Measurements from ENCODE around the gene MIEF1. TPM values are rescaled to one million over a fixed set of nuclear protein-coding genes. Genes with fewer than 3 reads are reported as not detected.

MIEF1 gene
- total RNA-seq, 4 donors from 2014 or later = 19.2 to 23.6 (median 23.4) TPM

DNA sequence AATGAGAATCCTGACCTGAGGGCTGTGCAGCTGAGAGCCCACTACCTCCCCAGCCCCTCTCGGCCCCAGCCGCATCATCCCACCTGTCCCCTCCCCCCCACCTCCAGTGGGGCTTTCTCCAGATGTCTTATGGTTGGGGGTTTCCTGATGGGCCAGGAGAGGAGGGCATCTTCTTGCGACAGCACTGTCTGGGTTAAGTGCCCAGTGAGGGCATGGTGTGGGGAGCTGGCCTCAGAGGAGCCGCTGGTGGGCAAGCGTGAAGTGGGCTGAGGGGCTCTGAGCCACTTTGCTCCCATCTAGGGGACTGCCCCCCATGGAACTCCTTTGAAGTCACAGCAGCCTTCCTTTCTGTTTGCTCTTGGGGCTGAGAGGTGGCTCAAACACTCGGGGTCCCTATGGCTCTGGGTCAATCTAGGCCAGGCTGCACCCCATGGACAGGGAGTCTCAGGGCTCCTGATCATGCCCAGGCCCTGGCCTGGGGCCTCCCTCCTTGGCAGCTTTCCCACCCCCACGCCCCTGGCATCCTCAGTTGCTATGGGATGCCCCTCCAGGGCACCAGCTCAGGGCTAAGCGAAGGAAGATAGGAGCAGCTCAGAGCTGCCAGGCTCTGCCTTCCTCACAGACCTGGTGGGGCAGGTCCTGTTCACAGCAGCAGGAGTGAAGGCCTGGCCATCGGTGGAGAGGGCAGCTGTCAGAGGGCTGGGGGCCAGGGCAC, 11.0 kb upstream of the MIEF1 start:
- WGBS = 89% methylated on average over 5 of the region's 9 CpGs
- Histone ChIP-seq H3K27me3 (no peaks in the 10 kb centered on the region), H3K4me3 (no peak overlapping the region), H3K27ac (no peak overlapping the region), H3K4me1 (peaks cover 19% of the 10 kb centered on the region), H3K9me3 (no peaks in the 10 kb centered on the region), H3K36me3 (no peaks in the 10 kb centered on the region)
- DNase-seq (ENCODE audit: low spot score in 2 of 2) = no peak
- no peak for TF ChIP-seq POLR2AphosphoS5 (IDR thresholded peaks at IDR 0.05)
- TF ChIP-seq EP300 (IDR thresholded peaks at IDR 0.05) = no peak
- TF ChIP-seq POLR2A (IDR thresholded peaks at IDR 0.05) = no peak
- TF ChIP-seq, protein P1, sequence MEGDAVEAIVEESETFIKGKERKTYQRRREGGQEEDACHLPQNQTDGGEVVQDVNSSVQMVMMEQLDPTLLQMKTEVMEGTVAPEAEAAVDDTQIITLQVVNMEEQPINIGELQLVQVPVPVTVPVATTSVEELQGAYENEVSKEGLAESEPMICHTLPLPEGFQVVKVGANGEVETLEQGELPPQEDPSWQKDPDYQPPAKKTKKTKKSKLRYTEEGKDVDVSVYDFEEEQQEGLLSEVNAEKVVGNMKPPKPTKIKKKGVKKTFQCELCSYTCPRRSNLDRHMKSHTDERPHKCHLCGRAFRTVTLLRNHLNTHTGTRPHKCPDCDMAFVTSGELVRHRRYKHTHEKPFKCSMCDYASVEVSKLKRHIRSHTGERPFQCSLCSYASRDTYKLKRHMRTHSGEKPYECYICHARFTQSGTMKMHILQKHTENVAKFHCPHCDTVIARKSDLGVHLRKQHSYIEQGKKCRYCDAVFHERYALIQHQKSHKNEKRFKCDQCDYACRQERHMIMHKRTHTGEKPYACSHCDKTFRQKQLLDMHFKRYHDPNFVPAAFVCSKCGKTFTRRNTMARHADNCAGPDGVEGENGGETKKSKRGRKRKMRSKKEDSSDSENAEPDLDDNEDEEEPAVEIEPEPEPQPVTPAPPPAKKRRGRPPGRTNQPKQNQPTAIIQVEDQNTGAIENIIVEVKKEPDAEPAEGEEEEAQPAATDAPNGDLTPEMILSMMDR (IDR thresholded peaks at IDR 0.05) = no peak

DNA sequence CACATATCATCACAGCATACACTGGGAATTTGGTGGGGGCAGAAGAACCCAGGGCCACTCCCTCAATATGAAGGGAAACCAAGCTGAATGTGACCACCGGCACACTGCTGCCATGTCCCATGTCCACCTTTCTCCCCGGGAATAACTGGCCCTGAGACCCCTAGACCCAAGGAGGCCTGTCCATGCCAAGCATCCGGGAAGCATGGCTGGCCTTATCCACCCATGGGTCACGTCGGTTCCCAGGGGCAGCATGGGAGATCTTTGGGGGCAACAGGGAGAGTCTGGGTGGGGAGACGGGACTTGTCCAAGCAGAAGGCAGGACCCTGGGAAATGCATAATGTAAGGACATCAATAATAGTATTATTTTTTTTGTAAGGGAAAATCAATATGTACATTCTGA, 10.4 kb upstream of the MIEF1 start:
- H3K9me3 ChIP-seq = no peaks in the 10 kb centered on the region
- no peak for DNase-seq (ENCODE audit: low spot score in 2 of 2)
- TF ChIP-seq POLR2AphosphoS5 (IDR thresholded peaks at IDR 0.05) = no peak
- TF ChIP-seq POLR2A (IDR thresholded peaks at IDR 0.05) = no peak
- TF ChIP-seq, protein P1 (IDR thresholded peaks at IDR 0.05) = no peak
- TF ChIP-seq EP300 (IDR thresholded peaks at IDR 0.05) = no peak
- peaks cover 25% of the 10 kb centered on the region for H3K4me1 ChIP-seq
- no peaks in the 10 kb centered on the region for H3K36me3 ChIP-seq
- no peaks in the 10 kb centered on the region for H3K27me3 ChIP-seq
- no peak overlapping the region for H3K27ac ChIP-seq
- H3K4me3 ChIP-seq = no peak overlapping the region
- 81% methylated on average over 6 of the region's 6 CpGs for WGBS

DNA sequence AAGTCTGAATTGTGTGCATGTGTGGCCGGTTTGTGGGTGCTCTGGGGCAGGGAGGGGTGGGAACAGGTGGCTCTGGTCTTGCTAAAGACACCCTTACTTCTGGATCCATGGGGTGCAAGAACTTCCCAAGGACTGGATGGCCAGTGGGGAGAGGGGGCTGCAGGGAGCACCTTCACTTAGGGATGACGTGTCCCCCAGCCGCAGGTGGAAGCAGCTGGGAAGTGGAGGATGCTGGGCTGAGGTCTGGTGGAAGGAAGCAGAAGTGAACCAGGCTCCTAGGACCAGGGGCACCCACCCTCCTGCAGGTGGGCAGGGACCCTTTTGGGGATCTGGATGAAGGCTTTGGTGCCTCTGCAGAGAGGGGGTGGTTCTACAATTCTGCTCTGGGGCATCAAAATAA, 9.9 kb upstream of the MIEF1 start:
- peaks cover 28% of the 10 kb centered on the region for H3K4me1 ChIP-seq
- no peak for DNase-seq (ENCODE audit: low spot score in 2 of 2)
- TF ChIP-seq POLR2AphosphoS5 (IDR thresholded peaks at IDR 0.05) (no peak), POLR2A (IDR thresholded peaks at IDR 0.05) (no peak), EP300 (IDR thresholded peaks at IDR 0.05) (no peak)
- TF ChIP-seq, protein P1 (IDR thresholded peaks at IDR 0.05) = no peak
- WGBS = 77% methylated on average over 3 of the region's 3 CpGs
- no peak overlapping the region for H3K27ac ChIP-seq
- H3K27me3 ChIP-seq = no peaks in the 10 kb centered on the region
- no peaks in the 10 kb centered on the region for H3K9me3 ChIP-seq
- no peaks in the 10 kb centered on the region for H3K36me3 ChIP-seq
- no peak overlapping the region for H3K4me3 ChIP-seq

DNA sequence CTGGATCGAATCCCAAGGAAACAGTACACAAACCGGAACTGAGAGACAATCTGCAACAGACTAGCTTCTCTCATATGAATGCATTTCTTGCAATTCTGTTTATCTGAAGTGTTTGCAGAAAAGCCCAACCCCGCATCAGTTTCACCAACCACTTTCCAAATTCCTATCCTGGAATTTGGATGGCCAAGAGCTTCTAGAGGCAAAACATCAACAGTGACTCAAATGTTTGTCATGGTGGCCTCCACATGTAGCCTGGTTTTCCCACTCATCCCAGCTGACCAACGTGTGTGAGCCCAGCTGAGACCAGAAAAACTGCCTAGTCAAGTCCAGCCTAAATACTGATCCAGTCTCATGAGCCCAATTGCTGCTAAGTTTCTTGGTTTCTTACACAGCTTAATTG, 8.3 kb upstream of the MIEF1 start:
- TF ChIP-seq EP300 (IDR thresholded peaks at IDR 0.05) = no peak
- no peak for TF ChIP-seq POLR2A (IDR thresholded peaks at IDR 0.05)
- no peak for TF ChIP-seq POLR2AphosphoS5 (IDR thresholded peaks at IDR 0.05)
- TF ChIP-seq, protein P1 (IDR thresholded peaks at IDR 0.05) = no peak
- Histone ChIP-seq H3K27ac (no peak overlapping the region), H3K36me3 (no peaks in the 10 kb centered on the region), H3K9me3 (no peaks in the 10 kb centered on the region), H3K27me3 (no peaks in the 10 kb centered on the region), H3K4me1 (peaks cover 38% of the 10 kb centered on the region), H3K4me3 (no peak overlapping the region)
- no peak for DNase-seq (ENCODE audit: low spot score in 2 of 2)
- 54% methylated on average over 4 of the region's 4 CpGs for WGBS

DNA sequence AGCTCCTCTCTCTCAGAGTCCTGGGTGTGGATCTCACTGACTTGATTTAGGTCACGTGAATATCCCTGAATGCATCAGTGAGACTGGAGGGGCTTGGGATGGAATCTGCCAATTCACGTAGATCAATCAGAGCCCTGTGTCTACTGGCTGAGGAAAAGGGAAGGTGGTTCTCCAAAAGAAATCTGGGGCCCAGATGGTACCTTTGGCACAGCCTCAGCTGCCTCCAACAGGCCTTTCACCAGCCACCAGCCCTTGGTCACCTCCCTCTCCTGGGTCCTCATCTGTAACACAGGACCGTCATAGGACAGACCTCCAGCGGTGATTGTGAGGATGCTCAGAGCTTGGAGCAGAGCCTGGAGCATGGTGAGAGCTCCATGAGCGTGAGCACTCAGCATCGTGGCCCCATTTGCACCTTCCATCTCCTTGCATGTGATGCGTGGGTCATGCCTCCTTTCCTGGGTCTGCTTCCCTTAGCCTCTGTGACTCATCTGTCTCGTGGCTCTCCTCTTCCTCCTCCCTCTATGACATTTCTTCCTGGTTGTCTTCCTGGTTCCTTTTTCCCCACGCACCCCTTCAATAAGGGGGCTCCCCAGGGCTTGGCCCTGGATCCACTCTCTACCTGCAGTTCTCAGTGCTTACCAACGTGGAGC, 7.5 kb upstream of the MIEF1 start:
- WGBS = 78% methylated on average over 10 of the region's 10 CpGs
- H3K4me3 ChIP-seq = no peak overlapping the region
- no peaks in the 10 kb centered on the region for H3K9me3 ChIP-seq
- DNase-seq (ENCODE audit: low spot score in 2 of 2) = no peak
- TF ChIP-seq, protein P1 (IDR thresholded peaks at IDR 0.05) = no peak
- no peak for TF ChIP-seq EP300 (IDR thresholded peaks at IDR 0.05)
- TF ChIP-seq POLR2A (IDR thresholded peaks at IDR 0.05) = no peak
- TF ChIP-seq POLR2AphosphoS5 (IDR thresholded peaks at IDR 0.05) = no peak
- no peaks in the 10 kb centered on the region for H3K27me3 ChIP-seq
- peaks cover 42% of the 10 kb centered on the region for H3K4me1 ChIP-seq
- no peak overlapping the region for H3K27ac ChIP-seq
- no peaks in the 10 kb centered on the region for H3K36me3 ChIP-seq

Measured in suprapubic skin (tissue), 4 donors.